Myocyte (in vitro differentiated cells): ENCODE results near the gene CD2. TPM values are rescaled to one million over a fixed set of nuclear protein-coding genes. Genes with fewer than 3 reads are reported as not detected.
A peak's percentile ranks its signal among the peaks of the same experiment; 100 is the strongest.

Experiments
- DNase-seq: peaks from one replicate; pipeline ENCODE4 v3.0.0-alpha.2; 2012; ENCODE audit warnings: low read depth
- polyA plus RNA-seq: library from polyadenylated mRNA; unstranded; fragments of >200 nt; gene quantifications from one replicate; pipeline ENCODE4 v1.2.1, GENCODE V29; 2012; ENCODE audit warnings: missing spikeins
- total RNA-seq: library from RNA; depleted of rRNA; stranded (reverse); fragments of >200 nt; gene quantifications from 2 replicates; pipeline ENCODE4 v1.2.3, GENCODE V29; 2014

The CD2 gene, protein sequence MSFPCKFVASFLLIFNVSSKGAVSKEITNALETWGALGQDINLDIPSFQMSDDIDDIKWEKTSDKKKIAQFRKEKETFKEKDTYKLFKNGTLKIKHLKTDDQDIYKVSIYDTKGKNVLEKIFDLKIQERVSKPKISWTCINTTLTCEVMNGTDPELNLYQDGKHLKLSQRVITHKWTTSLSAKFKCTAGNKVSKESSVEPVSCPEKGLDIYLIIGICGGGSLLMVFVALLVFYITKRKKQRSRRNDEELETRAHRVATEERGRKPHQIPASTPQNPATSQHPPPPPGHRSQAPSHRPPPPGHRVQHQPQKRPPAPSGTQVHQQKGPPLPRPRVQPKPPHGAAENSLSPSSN
- not detected in 2 replicates for total RNA-seq
- polyA plus RNA-seq = not detected

DNA sequence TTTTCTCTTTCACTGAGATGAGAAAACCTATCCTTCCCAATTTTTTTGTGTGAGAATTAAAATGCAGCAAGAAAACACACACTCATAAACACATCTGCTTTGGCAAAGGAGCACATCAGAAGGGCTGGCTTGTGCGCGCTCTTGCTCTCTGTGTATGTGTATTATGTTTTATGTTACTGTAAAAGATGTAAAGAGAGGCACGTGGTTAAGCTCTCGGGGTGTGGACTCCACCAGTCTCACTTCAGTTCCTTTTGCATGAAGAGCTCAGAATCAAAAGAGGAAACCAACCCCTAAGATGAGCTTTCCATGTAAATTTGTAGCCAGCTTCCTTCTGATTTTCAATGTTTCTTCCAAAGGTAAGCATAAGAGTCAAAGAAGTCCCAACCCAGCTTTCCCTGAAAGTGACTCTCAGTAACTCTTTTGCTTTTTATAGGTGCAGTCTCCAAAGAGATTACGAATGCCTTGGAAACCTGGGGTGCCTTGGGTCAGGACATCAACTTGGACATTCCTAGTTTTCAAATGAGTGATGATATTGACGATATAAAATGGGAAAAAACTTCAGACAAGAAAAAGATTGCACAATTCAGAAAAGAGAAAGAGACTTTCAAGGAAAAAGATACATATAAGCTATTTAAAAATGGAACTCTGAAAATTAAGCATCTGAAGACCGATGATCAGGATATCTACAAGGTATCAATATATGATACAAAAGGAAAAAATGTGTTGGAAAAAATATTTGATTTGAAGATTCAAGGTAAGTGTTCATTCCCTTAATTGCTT is at the start of gene CD2:
TSS of gene CD2 (plus strand) at position 233 of the 780 bp plus-strand sequence. CDS start at position 296, 63 bp downstream.
- DNase-seq = no peak

DNA sequence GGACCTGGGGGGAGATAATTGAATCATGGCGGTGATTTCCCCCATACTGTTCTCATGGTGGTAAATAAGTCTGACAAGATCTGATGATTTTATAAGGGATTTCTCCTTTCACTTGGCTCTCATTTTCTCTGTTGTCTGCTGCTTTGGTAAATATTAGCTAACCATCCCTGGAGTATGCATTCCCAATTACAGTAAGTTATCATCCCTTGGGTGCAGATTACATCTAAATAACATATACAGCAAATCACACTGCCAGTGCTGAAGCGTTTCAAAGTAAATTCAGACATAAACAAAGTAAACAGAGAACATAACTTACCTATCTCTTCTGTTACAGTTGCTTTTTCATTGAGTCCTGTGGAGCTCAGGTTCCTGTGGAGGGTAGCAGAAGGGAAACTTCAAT is 48.1 kb upstream of the CD2 start:
- DNase-seq = no peak

DNA sequence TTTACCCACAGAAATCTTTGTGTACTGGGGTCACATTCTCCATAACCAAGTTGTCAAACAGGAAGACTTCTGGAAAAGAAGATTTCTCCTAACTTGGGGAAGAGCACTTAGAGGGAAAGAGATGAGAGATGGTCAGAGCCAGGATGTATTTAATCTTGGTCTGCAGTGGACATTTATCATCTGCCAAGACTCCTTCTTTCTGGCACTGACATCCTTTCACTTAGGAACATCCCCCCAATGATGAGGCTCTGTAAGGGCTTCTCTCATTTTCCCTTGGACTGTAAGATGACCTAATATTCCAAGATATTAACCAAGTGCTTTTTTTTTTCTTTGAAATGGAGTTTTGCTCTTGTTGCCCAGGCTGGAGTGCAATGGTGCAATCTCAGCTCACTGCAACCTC is 47.4 kb upstream of the CD2 start:
- no peak for DNase-seq

DNA sequence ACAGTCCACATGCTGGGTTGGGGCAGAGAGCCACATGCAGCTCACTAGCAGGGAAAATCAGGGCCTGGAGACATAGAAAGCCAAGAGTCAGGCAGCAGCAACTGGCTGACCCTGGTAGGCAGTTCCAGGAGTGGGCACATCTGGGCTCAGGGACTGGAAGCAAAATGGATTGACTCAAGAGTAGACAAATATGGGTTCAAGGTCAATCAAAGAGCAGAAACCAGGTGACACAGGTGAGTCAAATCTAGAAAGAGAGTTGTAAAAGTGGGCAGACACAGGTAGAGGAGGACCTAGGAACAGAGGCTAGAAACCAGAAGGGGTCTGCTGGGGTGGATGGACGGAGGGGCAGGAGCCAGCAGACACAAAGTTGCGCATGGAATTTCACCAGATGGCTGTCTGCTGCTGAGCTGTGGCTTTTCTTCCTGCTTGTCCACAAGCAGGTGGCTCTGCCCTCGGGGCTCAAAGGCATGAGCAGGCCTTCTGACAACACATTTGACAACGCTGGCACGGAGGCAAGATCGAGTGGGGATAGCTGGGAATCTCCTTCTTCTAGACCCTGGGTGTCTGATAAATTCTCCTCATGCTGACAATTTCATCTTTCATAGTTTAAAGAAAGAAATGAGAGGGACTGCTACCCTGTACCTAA is 45.9 kb upstream of the CD2 start:
- peak; percentile 83 for DNase-seq

DNA sequence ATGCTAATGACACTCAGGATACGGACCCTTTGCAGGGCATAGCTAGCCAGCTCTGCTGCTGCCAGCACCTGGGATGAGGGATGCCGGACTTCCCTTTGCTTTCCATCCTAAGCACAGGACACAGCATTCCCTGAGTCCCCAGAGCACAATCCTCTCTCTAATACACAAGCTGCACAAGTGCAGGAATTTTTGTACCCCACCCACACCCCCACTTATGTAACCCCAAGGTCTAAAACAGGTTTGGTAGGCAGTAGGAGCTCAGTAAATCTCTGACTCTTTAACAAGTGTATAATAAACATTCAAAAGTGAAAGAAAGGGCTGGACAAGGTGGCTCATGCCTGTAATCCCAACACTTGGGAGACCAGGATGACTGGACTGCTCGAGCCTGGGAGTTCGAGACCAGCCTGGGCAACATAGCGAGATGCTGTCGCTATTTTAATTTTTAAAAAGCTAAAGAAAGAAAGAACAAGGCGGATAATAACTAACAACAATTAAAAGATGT is 44.5 kb upstream of the CD2 start:
- no peak for DNase-seq

DNA sequence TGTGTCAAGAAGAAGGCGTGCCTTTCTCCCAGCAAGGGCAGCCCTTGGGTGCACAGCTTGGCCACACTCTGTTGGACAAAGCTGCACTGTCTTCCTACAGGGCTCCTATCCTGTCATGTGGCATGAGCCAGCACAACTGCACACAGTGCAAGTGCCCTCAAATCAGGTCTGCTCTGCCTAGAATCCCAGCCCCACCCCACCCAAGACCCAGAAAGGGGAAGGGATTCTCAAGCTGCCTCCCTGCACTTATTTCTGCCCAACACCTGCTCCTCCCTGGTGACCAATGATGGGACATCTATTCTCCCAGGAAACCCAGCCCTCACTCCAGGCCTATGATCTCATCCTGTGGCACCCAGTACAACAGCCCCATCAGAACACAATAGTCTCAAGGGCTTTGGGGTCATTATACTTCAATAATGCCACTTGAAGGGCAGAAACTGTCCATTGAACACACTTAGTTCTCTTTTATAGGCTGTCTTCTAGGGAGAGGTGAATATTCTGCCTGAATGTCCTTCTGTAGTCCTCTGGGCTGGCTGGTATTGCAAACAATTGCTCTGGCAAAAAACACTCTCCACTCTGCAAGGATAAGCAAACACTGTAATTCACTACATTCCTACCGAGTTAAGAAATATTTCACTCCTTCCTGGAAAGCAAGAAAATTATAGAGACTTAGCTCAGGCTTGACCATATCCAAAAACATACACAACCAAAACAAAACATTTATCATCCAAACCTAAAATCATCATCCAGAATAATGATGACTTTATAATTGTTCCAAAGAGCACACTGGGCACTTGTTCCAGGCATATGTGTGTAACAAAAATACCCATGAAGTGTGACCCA is 43.6 kb upstream of the CD2 start:
- peak; percentile 93 for DNase-seq

DNA sequence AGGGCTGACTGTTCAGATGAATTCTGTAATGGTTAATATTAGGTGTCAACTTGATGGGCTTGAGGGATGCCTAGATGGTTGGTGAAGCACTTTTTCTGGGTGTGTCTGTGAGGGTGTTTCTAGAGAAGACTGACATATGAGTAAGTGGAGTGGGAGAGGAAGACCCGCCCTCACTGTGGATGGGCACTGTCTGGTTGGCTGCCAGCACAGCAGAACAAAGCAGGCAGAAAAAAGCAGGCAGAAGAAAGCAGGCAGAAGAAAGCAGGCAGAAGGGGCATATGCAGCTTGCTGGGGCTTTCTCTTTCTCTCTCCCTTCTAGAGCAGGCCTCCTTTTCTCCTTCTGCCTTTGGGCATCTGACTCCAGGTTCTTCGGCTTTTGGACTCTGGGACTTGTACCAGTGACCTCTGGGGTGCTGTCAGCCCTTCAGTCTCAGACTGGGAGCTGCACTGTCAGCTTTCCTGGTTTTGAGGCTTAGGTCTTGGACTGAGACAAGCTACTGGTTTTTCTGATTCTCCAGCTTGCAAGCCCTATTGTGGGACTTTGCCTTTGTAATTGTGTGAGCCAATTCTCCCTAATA is 42.9 kb upstream of the CD2 start:
- DNase-seq = peak; percentile 86

DNA sequence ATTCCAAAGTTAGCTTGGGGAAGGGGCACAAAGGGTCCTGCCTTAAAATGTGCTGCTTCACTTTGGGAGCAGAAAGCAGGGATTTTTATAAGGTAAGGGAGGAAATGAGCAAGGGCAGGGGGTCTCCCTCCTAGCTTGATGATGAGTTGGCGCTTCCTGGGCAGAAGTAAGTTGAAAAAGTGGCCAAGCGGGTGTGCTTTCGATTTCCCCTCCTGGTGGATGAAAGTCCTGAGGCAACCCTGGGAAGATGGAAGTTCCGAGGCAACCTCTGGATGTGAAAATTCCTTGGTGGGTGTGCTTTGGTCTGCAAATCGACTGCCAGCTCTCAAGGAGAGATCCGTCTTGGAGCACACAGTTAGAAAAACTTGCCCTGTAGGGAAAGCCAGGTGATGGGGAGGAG is 41.7 kb upstream of the CD2 start:
- DNase-seq = no peak

DNA sequence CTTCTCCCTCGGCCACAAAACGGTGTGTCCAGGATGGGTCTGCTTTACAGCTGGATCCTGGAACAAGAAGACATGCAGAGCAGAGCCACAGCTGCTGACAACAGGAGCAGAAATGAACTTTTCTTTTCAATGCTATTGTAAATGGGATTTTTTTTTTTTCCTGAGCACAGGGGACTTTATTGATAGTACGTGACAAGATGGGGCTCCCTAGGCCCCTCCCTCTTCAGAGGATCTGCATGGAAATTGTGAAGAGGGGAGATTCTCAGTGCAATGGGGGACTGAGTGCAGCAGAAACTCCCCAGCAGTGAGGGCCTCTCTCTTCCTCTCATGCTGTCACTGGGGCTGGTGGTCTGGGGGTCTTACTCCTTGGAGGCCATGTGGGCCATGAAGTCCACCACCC is 40.8 kb upstream of the CD2 start:
- no peak for DNase-seq

DNA sequence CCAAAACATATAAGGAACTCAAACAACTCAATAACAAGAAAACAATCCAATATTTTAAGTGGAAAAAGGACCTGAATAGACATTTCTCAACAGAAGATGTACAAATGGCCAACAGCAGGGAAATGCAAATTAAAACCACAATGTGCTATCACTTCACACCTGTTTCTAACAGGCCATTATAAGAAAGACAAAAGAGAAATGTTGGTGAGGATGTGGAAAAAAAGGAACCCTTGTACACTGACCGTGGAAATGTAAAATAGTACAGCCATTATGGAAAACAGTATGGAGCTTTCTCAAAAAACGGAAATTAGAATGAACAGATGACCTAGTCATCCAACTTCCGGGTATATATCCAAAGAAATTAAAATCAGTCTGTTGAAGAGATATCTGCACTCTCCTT is 37.8 kb upstream of the CD2 start:
- no peak for DNase-seq

DNA sequence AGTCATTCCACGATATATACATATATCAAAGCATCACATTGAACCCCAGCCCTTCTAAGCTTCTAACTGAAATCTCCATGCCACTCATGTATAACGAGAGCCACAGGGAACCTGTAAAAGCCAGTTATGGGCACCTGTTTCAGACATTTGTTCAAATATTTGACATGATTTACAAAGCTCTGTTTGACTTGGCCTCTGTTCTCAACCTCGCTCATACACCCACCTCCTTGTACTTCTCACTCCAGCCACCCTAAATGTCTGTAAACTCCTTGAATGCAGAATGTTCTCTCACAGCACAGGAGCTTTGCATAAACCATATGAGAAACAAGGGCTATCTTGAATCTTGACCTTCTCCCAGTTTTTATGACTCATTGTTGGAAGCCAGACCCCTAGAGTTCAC is 36.9 kb upstream of the CD2 start:
- no peak for DNase-seq

DNA sequence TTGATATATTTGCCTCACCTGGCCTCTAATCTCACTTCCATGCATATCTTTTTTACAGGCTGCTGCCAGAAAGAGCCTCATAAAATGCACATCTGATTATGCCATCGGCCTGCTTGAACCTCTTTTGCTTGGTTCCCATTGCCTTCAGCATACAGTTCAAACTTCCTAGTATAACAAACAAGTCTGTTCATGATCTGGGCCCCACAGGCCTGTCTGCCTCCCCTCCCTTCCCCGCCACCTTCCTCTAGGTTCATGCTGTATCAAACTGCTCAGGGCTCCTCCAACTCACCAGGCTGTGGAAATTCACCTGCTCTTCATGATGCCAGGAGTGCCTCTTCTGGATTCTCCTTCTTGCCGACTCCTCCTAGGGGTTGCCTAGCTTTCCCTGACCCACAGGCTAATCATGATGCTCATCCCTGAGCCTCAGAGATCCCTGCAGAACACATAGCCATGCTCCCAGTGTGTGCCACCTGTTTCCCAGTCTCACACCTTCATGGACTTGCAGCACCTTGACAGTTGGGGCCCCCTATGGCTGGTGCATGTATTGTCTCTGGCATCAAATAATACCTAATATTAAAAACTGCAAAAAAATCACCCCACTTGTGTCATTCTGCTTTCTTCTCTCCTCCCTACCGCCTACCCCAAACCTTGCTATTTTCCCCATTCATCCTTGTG is 33.7 kb upstream of the CD2 start:
- no peak for DNase-seq

DNA sequence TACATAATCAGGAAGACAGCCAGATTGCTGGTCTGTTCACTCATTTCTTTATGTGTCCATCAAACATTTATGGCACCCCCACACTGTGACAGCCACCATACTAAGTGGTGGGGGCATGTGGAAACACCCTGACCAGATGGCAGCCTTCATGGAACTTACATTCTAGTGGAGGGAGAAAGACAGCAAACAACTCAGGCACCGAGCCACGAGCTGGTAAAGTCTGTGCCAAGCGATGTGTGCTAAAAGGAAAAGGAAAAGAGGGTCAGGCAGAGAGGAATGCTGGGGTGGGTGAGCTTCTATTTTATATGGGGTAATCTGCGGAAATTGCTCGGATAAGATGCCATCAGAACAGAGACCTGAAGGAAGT is 33.2 kb upstream of the CD2 start:
- no peak for DNase-seq

DNA sequence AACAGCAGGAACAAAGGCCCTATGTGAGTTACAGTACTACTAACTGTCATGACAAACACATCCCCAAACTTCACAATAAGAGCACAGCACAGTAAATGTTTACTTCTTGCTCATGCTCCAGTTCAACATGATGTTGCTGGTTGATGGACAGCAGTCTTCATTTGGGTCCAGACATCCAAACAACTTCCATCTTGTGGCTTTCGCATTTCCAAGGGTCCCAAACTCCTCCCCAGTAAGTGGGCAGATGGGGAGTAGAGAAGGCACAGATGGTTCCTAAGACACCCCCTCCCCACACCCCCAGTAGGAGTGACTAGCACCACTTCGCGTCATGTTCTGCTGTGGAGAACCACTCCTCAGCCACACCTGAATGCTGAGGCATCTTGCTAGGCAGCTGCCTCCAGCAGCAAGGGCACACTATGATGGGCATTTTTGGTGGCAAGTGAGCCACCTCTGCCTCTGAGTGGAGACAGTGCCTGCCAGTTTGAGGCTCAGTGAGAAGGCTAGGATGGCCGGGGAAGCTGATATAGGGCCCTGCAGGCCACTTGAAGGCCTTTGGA is 32.7 kb upstream of the CD2 start:
- no peak for DNase-seq

DNA sequence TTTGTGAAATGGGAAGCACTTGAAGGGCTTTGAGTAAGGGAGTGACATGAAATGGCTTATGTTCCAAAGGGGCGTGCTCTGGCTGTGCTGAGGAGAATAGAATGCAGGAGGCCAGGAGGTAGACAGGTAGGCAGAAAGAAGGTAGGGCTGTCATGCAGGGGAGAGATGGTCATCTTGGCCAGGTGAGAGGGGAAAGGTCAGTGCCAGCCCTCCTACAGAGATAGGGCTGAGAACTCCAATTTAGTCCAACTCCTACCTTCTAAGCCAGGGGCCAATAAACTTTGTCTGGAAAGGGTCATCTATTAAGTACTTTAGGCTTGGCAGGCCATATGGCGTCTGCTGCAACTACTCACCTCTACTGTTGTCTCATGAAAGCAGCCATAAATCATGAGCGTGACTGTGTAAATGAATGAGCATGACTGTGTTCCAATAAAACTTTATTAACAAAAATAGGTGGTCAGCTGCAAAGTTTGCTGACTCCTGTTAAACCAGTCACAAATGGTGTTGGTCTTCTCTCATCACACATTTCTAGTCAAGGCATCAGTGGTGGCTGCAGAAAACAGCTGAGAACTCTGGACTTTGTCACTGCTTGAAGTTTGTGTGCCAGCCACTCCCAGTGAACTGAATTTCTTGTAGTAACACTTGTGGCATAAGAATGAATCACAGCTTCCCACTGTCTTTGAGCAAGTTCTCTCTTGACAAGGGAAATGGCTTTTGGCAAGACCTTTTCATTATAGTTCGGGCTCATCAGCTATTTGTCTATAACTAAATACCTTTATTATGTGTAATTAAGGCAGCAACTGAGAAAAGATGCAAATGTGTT is 32.0 kb upstream of the CD2 start:
- peak; percentile 91 for DNase-seq

DNA sequence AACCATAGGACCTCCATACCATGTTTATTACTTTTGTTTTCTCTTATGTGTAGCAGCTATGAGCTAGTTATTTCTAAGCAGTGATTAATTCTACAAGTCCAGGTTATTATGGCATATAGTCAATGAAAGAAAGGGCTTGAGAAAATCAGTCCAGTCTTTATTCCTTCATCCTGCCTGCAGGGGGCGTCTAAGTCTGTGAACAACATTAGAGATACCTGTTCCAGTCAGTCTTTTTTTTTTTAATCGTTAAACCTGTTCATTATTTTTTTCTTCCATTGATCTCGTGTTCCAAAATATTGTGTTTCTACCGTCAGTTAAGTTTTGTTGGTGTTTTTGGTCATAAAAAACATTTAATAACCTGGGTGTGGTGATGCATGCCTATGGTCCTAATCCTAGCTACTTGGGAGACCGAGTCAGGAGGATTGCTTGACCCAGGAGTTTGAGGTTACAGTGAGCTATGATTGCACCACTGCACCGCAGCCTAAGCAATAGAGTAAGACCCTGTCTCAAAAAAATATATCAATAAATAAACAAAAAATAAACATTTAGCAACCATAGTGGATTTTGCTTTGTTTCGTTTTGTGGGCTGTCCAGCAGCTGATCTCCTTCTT is 29.4 kb upstream of the CD2 start:
- peak; percentile 72 for DNase-seq

DNA sequence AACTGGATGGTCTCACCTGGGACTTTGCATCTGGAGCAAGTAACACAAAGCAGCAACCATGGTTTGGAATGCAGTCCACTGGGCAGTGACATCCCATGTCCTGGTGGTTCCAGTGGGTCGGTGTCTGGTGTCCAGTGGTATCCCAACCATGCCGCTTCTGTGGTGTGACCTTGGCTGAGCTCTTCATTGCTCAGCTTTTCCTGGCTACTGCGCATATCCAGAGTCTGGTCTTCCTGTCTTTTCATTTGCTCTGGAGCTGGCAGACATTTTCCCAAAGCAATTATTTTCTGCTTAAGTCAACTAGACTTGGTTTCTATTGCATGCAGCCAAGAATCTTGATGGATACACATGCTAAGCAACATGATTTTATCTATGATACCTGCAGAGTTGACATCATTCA is 28.4 kb upstream of the CD2 start:
- peak; percentile 93 for DNase-seq
